Hepatocyte (in vitro differentiated cells): ENCODE data around the gene DDR1.

ENCODE experiments used
- CTCF ChIP-seq: fragments of 200-600 bp; sonication (generic); IDR thresholded peaks from 2 replicates; pipeline ENCODE4 v1.5.1; 2016; ENCODE audit warnings: antibody characterized with exemption, mild to moderate bottlenecking; ENCODE audit not compliant: poor library complexity
- EZH2 ChIP-seq: fragments of 200-600 bp; sonication (generic); IDR thresholded peaks from 2 replicates; pipeline ENCODE4 v1.6.1; 2016; ENCODE audit warnings: antibody characterized with exemption, mild to moderate bottlenecking, borderline replicate concordance
- EZH2phosphoT487 ChIP-seq: fragments of 200-600 bp; sonication (generic); IDR thresholded peaks from one replicate; pipeline ENCODE4 v1.6.1; 2018; ENCODE audit warnings: antibody characterized with exemption, mild to moderate bottlenecking, low read depth, moderate library complexity; ENCODE audit not compliant: unreplicated experiment, severe bottlenecking

GRCh38 chr6:30887901-30888815 is 3.8 kb downstream of the DDR1 start:
- TF ChIP-seq CTCF (no peak), EZH2 (no peak), EZH2phosphoT487 (no peak)
